ENCODE data around the gene RSPH3.

- TF ChIP-seq CTCF (conservative IDR thresholded peaks at IDR 0.05) (no peak), EZH2 (IDR thresholded peaks at IDR 0.05; ENCODE audit: low read depth) (no peak)
Measured at GRCh38 chr6:159043251-159043650, 43.2 kb upstream of the RSPH3 start.

Data from PC-9 (cell line).